GM21576 (cell line): Measurements from ENCODE around the gene ZNF79.

Source experiments
- ATAC-seq: cut with Tn5 transposase; IDR thresholded peaks from one replicate; pipeline ENCODE4 v1.9.1; 2021; ENCODE audit warnings: mild to moderate bottlenecking, moderate library complexity; ENCODE audit not compliant: unreplicated experiment

The ZNF79 gene

GRCh38 chr9:127423476-127423933, 677 bp upstream of the ZNF79 start:
- ATAC-seq, result no peak

- no peak for ATAC-seq
These were observed 456 bp downstream of the ZNF79 start for GRCh38 chr9:127424676-127424999.

- no peak for ATAC-seq
These were observed 2.6 kb downstream of the ZNF79 start for GRCh38 chr9:127426756-127427155.

GRCh38 chr9:127428348-127428747, 4.2 kb downstream of the ZNF79 start:
- ATAC-seq, result no peak

GRCh38 chr9:127430415-127430814, 6.2 kb downstream of the ZNF79 start:
- ATAC-seq, result no peak

GRCh38 chr9:127437497-127438264, 13.5 kb downstream of the ZNF79 start:
- ATAC-seq, result no peak

GRCh38 chr9:127438394-127438793, 14.2 kb downstream of the ZNF79 start:
- no peak for ATAC-seq

GRCh38 chr9:127444283-127444920, 20.2 kb downstream of the ZNF79 start:
- ATAC-seq, result no peak

GRCh38 chr9:127444921-127445850, 21.0 kb downstream of the ZNF79 start:
- ATAC-seq, result no peak

GRCh38 chr9:127445851-127446712, 21.9 kb downstream of the ZNF79 start:
- ATAC-seq, result no peak

GRCh38 chr9:127446713-127447415, 22.7 kb downstream of the ZNF79 start:
- ATAC-seq, result no peak

- ATAC-seq, result no peak
These were observed 23.4 kb downstream of the ZNF79 start for GRCh38 chr9:127447416-127448111.

GRCh38 chr9:127448112-127448805, 24.1 kb downstream of the ZNF79 start:
- no peak for ATAC-seq

GRCh38 chr9:127449332-127449966, 25.3 kb downstream of the ZNF79 start:
- no peak for ATAC-seq

GRCh38 chr9:127450243-127450760, 26.1 kb downstream of the ZNF79 start:
- no peak for ATAC-seq

- peak; percentile 60 for ATAC-seq
These were observed 26.8 kb downstream of the ZNF79 start, which contains the start of the genes LRSAM1 and RPL12 for GRCh38 chr9:127450830-127451607. TSS of gene LRSAM1 (plus strand) at chr9:127451510. CDS start at chr9:127454528, 3,018 bp downstream. TSS of gene RPL12 (minus strand) at chr9:127451406. CDS start at chr9:127451317, 89 bp downstream.

GRCh38 chr9:127451608-127451857, 27.4 kb downstream of the ZNF79 start:
- no peak for ATAC-seq
